ENCODE data around the gene DNAJB8. TPM values are rescaled to one million over a fixed set of nuclear protein-coding genes. Genes with fewer than 3 reads are reported as not detected.
A peak's percentile ranks its signal among the peaks of the same experiment; 100 is the strongest.

The DNAJB8 gene
- total and polyA plus RNA-seq, 9 of the 15 experiments (the other 6 are each of a cell fraction or from before 2014, with no cell fraction given) = not detected

- no peak for TF ChIP-seq MNT (conservative IDR thresholded peaks at IDR 0.05)
- TF ChIP-seq E2F4 (CRISPR knock-in tag; IDR thresholded peaks at IDR 0.05; ENCODE audit: low read depth) = no peak
- TF ChIP-seq ZC3H11A (IDR thresholded peaks at IDR 0.05; ENCODE audit: low read depth, low read length) = no peak
- no peak for TF ChIP-seq ZNF830 (CRISPR knock-in tag; IDR thresholded peaks at IDR 0.05)
- TF ChIP-seq ZNF274 (IDR thresholded peaks at IDR 0.05; ENCODE audit: borderline replicate concordance, low read depth, low read length) = no peak
- TF ChIP-seq RBBP5 (IDR thresholded peaks at IDR 0.05; ENCODE audit: borderline replicate concordance, insufficient read depth, low read length, poor library complexity, severe bottlenecking) = no peak
- TF ChIP-seq NONO (IDR thresholded peaks at IDR 0.05; ENCODE audit: low read depth in 2 of 2, low read length in 1 of 2) = no peak
- TF ChIP-seq BRD9 (IDR thresholded peaks at IDR 0.05; ENCODE audit: low read depth, partially characterized antibody) = peak; percentile 36
- no peak for TF ChIP-seq NR2C2 (CRISPR knock-in tag; IDR thresholded peaks at IDR 0.05)
- TF ChIP-seq NR2C2 (tag; IDR thresholded peaks at IDR 0.05) = peak; percentile 13; the same call in 1 of the 2 replicates
- no peak for TF ChIP-seq PREB (CRISPR knock-in tag; IDR thresholded peaks at IDR 0.05)
- no peak for TF ChIP-seq TRIM28 (IDR thresholded peaks at IDR 0.05)
- TF ChIP-seq SETDB1 (IDR thresholded peaks at IDR 0.05; ENCODE audit: low read length) = no peak
- no peak for TF ChIP-seq KAT2B (IDR thresholded peaks at IDR 0.05; ENCODE audit: low read depth, low read length)
- TF ChIP-seq STAT5A (IDR thresholded peaks at IDR 0.05; ENCODE audit: borderline replicate concordance, low read length) = no peak
- no peak for TF ChIP-seq KHSRP (IDR thresholded peaks at IDR 0.05)
- TF ChIP-seq KLF6 (CRISPR knock-in tag; IDR thresholded peaks at IDR 0.05; ENCODE audit: borderline replicate concordance) = no peak
- no peak for TF ChIP-seq SREBF1 (IDR thresholded peaks at IDR 0.05; ENCODE audit: borderline replicate concordance, low read depth, low read length)
- TF ChIP-seq SIRT6 (IDR thresholded peaks at IDR 0.05; ENCODE audit: low read depth, low read length) = no peak
- no peak for TF ChIP-seq RFX1 (IDR thresholded peaks at IDR 0.05)
- no peak for TF ChIP-seq ZNF184 (CRISPR knock-in tag; IDR thresholded peaks at IDR 0.05)
- TF ChIP-seq ZNF253 (CRISPR knock-in tag; conservative IDR thresholded peaks at IDR 0.05) = no peak
- TF ChIP-seq ZNF76 (CRISPR knock-in tag; IDR thresholded peaks at IDR 0.05; ENCODE audit: borderline replicate concordance) = no peak
- TF ChIP-seq NFIC (IDR thresholded peaks at IDR 0.05) = no peak
- no peak for TF ChIP-seq IFI16 (CRISPR knock-in tag; IDR thresholded peaks at IDR 0.05)
- TF ChIP-seq BRCA1 (IDR thresholded peaks at IDR 0.05) = no peak
- no peak for TF ChIP-seq BRCA1 (CRISPR knock-in tag; IDR thresholded peaks at IDR 0.05)
- TF ChIP-seq CBX2 (IDR thresholded peaks at IDR 0.05; ENCODE audit: insufficient read depth, low read length, poor library complexity, severe bottlenecking) = no peak
- 0 out of 2 replicates have a peak, but pooled peaks have one; percentile 4 for TF ChIP-seq CTBP1 (IDR thresholded peaks at IDR 0.05; ENCODE audit: borderline replicate concordance)
Measured at GRCh38 chr3:128413003-128413370, 53.7 kb downstream of the DNAJB8 start (continued).

Data from K562 (cell line).